ENCODE results near the gene CLDN16.

The CLDN16 gene

DNA sequence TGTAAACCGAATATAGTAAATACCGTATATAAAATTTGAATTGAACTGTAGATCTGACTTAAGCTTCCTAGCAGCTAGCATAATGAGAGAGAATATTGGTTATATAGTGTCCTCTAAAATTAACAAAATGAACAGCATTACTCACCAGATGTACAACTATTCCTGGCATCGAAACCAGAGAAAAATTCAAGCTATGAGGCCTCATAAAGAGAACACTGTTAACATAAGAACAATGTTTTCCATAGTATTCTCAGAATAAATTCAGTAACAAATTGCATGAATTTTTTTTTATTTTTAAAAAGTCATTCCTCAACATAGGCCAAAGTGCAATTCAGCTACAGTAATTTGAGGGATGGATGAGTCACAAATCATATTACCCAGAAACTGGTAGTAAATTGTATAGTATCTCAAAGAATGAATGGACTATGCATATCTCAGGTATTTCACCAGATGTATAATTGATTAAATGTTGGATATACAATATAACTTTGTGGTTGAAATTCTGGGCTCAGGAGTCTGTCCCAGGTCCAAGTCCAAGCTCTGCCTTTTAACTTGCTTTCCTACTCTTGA is 56.7 kb downstream of the CLDN16 start:
- peaks cover 5 to 9% of the 10 kb centered on the region in 2 experiments for H3K4me1 ChIP-seq (ENCODE audit: control insufficient read depth in 1 of 2, insufficient read depth in 1 of 2, low read depth in 1 of 2, low read length in 1 of 2)
- no peaks in the 10 kb centered on the region for H3K36me3 ChIP-seq
- H3K27ac ChIP-seq: no peak overlapping the region
- H3K9me3 ChIP-seq: no peaks in the 10 kb centered on the region
- H3K27me3 ChIP-seq: no peaks in the 10 kb centered on the region
- no peak overlapping the region for H3K4me3 ChIP-seq (ENCODE audit: low read depth in 1 of 2, low read length in 1 of 2)
- TF ChIP-seq, protein P1, sequence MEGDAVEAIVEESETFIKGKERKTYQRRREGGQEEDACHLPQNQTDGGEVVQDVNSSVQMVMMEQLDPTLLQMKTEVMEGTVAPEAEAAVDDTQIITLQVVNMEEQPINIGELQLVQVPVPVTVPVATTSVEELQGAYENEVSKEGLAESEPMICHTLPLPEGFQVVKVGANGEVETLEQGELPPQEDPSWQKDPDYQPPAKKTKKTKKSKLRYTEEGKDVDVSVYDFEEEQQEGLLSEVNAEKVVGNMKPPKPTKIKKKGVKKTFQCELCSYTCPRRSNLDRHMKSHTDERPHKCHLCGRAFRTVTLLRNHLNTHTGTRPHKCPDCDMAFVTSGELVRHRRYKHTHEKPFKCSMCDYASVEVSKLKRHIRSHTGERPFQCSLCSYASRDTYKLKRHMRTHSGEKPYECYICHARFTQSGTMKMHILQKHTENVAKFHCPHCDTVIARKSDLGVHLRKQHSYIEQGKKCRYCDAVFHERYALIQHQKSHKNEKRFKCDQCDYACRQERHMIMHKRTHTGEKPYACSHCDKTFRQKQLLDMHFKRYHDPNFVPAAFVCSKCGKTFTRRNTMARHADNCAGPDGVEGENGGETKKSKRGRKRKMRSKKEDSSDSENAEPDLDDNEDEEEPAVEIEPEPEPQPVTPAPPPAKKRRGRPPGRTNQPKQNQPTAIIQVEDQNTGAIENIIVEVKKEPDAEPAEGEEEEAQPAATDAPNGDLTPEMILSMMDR (IDR thresholded peaks at IDR 0.05): no peak

DNA sequence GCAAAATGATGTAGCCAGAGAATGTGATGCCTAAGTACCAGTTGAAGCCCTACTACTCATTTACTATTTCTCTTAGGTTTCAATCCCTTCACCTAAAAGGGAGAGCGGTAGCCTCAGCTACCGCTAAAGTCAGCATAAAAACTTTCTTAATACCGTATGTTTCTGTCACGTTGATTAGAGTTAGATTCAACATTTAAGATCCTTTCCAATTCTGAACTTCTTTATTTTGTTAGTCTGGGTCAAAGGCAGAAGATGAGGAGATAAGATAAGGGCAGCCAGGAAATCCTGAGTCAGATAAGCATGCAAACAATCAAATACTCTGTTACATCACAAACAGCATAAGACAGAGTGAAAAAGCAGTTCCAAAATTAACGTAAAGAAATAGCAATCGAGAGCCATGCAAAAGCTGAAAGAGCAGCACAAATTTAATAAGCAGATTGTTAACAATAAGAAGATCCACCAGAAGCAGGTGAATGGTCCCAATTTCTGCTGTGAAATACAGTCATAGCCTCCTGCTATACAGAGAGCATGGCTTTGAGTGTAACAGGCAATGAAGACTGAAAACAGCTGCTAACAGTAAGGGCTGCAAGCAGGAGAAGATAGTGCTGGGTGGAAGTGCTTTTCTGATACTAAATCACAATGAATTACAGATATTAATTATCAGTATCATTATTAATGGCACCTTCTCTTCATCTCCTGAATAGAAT is 58.8 kb downstream of the CLDN16 start:
- no peak overlapping the region for H3K4me3 ChIP-seq (ENCODE audit: low read depth in 1 of 2, low read length in 1 of 2)
- no peaks in the 10 kb centered on the region for H3K27me3 ChIP-seq
- no peak overlapping the region for H3K27ac ChIP-seq
- no peaks in the 10 kb centered on the region for H3K9me3 ChIP-seq
- TF ChIP-seq, protein P1 (IDR thresholded peaks at IDR 0.05): no peak
- peaks cover 5 to 9% of the 10 kb centered on the region in 2 experiments for H3K4me1 ChIP-seq (ENCODE audit: control insufficient read depth in 1 of 2, insufficient read depth in 1 of 2, low read depth in 1 of 2, low read length in 1 of 2)
- no peaks in the 10 kb centered on the region for H3K36me3 ChIP-seq

DNA sequence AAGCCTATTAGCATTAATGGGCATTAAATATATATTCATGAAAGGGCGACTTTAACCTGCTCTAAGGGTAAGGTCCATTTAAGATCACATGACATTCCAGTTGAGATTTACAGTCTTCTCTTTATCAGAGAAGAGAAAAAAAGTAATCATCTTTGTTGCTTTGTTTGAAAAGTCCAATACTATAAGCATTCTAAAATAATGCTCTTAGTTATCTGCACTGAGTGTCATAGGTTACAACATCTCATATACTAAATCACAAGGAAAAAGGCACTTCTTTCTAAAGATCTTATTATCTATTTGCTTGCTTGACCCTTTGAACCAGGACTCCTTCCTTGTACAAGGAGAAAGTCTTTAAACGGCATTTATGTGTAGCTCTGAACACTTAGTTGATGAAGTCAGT is 60.3 kb downstream of the CLDN16 start:
- Histone ChIP-seq H3K27me3 (no peaks in the 10 kb centered on the region), H3K4me1 (ENCODE audit: control insufficient read depth in 1 of 2, insufficient read depth in 1 of 2, low read depth in 1 of 2, low read length in 1 of 2) (peaks cover 5 to 9% of the 10 kb centered on the region in 2 experiments), H3K27ac (no peak overlapping the region), H3K9me3 (no peaks in the 10 kb centered on the region), H3K36me3 (no peaks in the 10 kb centered on the region), H3K4me3 (ENCODE audit: low read depth in 1 of 2, low read length in 1 of 2) (no peak overlapping the region)
- TF ChIP-seq, protein P1 (IDR thresholded peaks at IDR 0.05): no peak

DNA sequence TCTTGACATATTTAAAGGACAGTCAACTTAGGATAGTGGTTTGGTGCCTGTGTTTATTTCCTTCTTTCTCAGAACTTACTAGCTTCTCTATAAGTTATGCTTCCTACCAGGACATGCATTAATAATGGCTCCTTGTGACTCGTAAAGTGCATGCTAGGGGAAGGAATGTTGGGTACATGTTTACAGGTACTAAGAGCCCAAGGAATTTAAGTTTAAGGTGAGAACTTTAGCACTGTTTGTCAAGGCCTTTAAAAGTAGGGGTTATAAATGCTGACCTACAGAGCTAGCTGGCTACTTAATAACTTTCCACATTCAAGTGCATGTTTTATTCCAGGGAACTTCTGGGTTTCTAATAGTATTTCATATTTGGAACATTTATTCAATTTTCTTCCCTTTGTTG is 61.8 kb downstream of the CLDN16 start, which contains the start of gene TMEM207:
TSS of gene TMEM207 (minus strand) at position 101 of the 400 bp plus-strand sequence. CDS start at position 9, 92 bp downstream.
- Histone ChIP-seq H3K4me1 (ENCODE audit: control insufficient read depth in 1 of 2, insufficient read depth in 1 of 2, low read depth in 1 of 2, low read length in 1 of 2) (no peaks in the 10 kb centered on the region), H3K4me3 (ENCODE audit: low read depth in 1 of 2, low read length in 1 of 2) (no peak within 1 kb of the TSS), H3K36me3 (no peaks in the 10 kb centered on the region), H3K27ac (no peak within 1 kb of the TSS), H3K9me3 (no peaks in the 10 kb centered on the region), H3K27me3 (no peaks in the 10 kb centered on the region)
- TF ChIP-seq, protein P1 (IDR thresholded peaks at IDR 0.05): no peak

DNA sequence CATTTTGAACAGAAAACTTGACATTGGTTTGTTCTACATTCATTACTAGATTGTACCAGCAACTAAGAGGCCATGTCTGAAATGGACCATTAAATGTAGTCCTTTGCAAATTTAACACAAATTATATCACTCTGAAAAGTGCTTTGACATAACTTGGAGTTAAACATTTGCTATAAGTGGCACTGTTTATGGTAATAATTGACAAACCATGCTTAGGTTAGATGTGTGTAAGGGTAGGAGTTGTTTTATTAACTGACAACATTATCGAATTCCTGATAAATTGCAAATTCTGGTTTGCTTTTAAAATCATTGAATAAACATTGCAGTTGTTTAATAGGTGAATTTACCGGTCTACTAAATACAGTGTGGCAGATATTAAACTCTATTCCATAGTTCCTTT is 67.9 kb downstream of the CLDN16 start:
- no peak overlapping the region for H3K4me3 ChIP-seq (ENCODE audit: low read depth in 1 of 2, low read length in 1 of 2)
- no peaks in the 10 kb centered on the region for H3K36me3 ChIP-seq
- H3K9me3 ChIP-seq: no peaks in the 10 kb centered on the region
- no peak overlapping the region for H3K27ac ChIP-seq
- TF ChIP-seq, protein P1 (IDR thresholded peaks at IDR 0.05): no peak
- no peaks in the 10 kb centered on the region for H3K4me1 ChIP-seq (ENCODE audit: control insufficient read depth in 1 of 2, insufficient read depth in 1 of 2, low read depth in 1 of 2, low read length in 1 of 2)
- H3K27me3 ChIP-seq: no peaks in the 10 kb centered on the region

Measured in neutrophil (primary cell).